ENCODE results near the gene NFE2L3. TPM values are rescaled to one million over a fixed set of nuclear protein-coding genes. Genes with fewer than 3 reads are reported as not detected.

Gene NFE2L3
- total and polyA plus RNA-seq, 8 donors, result 1.2 to 10.3 (median 2.4) TPM

GRCh38 chr7:26233902-26234511 is 82.0 kb downstream of the NFE2L3 start:
- no peaks in the 10 kb centered on the region for H3K9me3 ChIP-seq
- H3K36me3 ChIP-seq, result no peaks in the 10 kb centered on the region
- H3K27ac ChIP-seq, result no peak overlapping the region
- DNase-seq (no peak), FAIRE-seq (no peak), ATAC-seq (no peak)
- WGBS, 2 donors, result 67 to 69% methylated on average over 5 of the region's 5 CpGs
- H3K4me3 ChIP-seq, result no peak overlapping the region
- no peaks in the 10 kb centered on the region for H3K27me3 ChIP-seq
- no peak for TF ChIP-seq CTCF (IDR thresholded peaks at IDR 0.05)
- H3K4me1 ChIP-seq, result no peaks in the 10 kb centered on the region
- intact Hi-C loops (cut with DNase I), result no loop called here

Other genes with a start within 250 kb of the NFE2L3 start
- 100 to 1,000 TPM in 5 of 6 donors, 10 to 100 TPM in 1; 84.7 to 235 (median 143) TPM for gene HNRNPA2B1, start 48.5 kb downstream of the NFE2L3 start, total RNA-seq
- gene HNRNPA2B1, start 48.5 kb downstream of the NFE2L3 start, polyA plus RNA-seq, result 100 to 1,000 TPM; 395 to 464 TPM
- gene CBX3, start 49.5 kb downstream of the NFE2L3 start, total RNA-seq, result 10 to 100 TPM; 22.0 to 55.5 (median 32.9) TPM
- 10 to 100 TPM; 32.9 to 60.7 TPM for gene CBX3, start 49.5 kb downstream of the NFE2L3 start, polyA plus RNA-seq
- gene SNX10, start 139.7 kb downstream of the NFE2L3 start, total RNA-seq, result 10 to 100 TPM in 2 of 6 donors, 1 to 10 TPM in 4; 2.9 to 23.5 (median 6.0) TPM
- gene SNX10, start 139.7 kb downstream of the NFE2L3 start, polyA plus RNA-seq, result 1 to 10 TPM; 5.0 to 8.0 TPM

All from pancreas (tissue), 10 donors.